Mammary epithelial cell (primary cell): ENCODE measurements around the gene SPATA46.

ENCODE experiments used
- CTCF ChIP-seq, 2 donors: IDR thresholded peaks in 1 of 2; conservative IDR thresholded peaks in 1 of 2; 2 replicates each; pipeline ENCODE4 v1.5.1; 2011 to 2012; ENCODE audit warnings: inconsistent platforms in 2 of 2, low read length in 2 of 2, mild to moderate bottlenecking in 2 of 2, control low read depth in 1 of 2, low read depth in 1 of 2; ENCODE audit not compliant: insufficient read depth in 1 of 2; ENCODE audit errors: extremely low read depth in 1 of 2
- EZH2 ChIP-seq: IDR thresholded peaks from 2 replicates; pipeline ENCODE4 v1.6.1; 2012; ENCODE audit warnings: low read length, inconsistent platforms, borderline replicate concordance

- no peak for TF ChIP-seq CTCF (conservative IDR thresholded peaks at IDR 0.05 in 1 of 2, IDR thresholded peaks at IDR 0.05 in 1 of 2; ENCODE audit: extremely low read depth in 1 of 2, insufficient read depth in 1 of 2, low read depth in 1 of 2, low read length in 2 of 2)
- no peak for TF ChIP-seq EZH2
These were observed 52.3 kb downstream of the SPATA46 start for GRCh38 chr1:162324396-162324795.
